Right cardiac atrium (tissue), 5 donors: Measurements from ENCODE around the gene DUSP2. TPM values are rescaled to one million over a fixed set of nuclear protein-coding genes. Genes with fewer than 3 reads are reported as not detected.
A peak's percentile ranks its signal among the peaks of the same experiment; 100 is the strongest.
"Not testable (repeated sequence)": the region's sequence is repeated elsewhere in the genome, so short reads cannot be mapped to it uniquely, and the experiment has no call there.

Source experiments
- ATAC-seq, 2 donors: fragments of 200-7000 bp; cut with Tn5 transposase; one replicate each; pipeline versions ENCODE4 v1.8.0 to v1.9.1; 2020; ENCODE audit warnings: moderate library complexity in 2 of 2, mild to moderate bottlenecking in 1 of 2
- DNase-seq, 3 donors: peaks; one replicate each; pipeline ENCODE4 v3.0.0-alpha.2; 2020
- H3K27ac ChIP-seq: one replicate; pipeline ENCODE4 v1.5.1; 2013; ENCODE audit warnings: mild to moderate bottlenecking, low read length, control low read depth, moderate library complexity
- H3K27me3 ChIP-seq: one replicate; pipeline ENCODE4 v1.6.1; 2013; ENCODE audit not compliant: control insufficient read depth, insufficient read depth
- H3K4me1 ChIP-seq: one replicate; pipeline ENCODE4 v1.6.1; 2013; ENCODE audit warnings: low read length; ENCODE audit not compliant: control insufficient read depth, insufficient read depth
- H3K4me3 ChIP-seq: one replicate; pipeline ENCODE4 v1.5.1; 2013; ENCODE audit warnings: low read length, control low read depth
- H3K9me3 ChIP-seq: one replicate; pipeline ENCODE4 v1.6.1; 2013; ENCODE audit warnings: low read length; ENCODE audit not compliant: control insufficient read depth
- WGBS: extraction: QIAGEN DNeasy Blood & Tissue Kit; methylation state at CpG from one replicate; pipeline ENCODE4 v1.1.7; 2013; 5-methylcytosine and 5-hydroxymethylcytosine counted together
- intact Hi-C, 4 donors: fragments of 100-400 bp; cut with DNase I; formaldehyde crosslinking; loops; one replicate each; pipeline versions ENCODE4 v1.11.0 to v1.14.0; 2022 to 2023
- polyA plus RNA-seq: library from polyadenylated mRNA; stranded (reverse); fragments of 200-250 nt; gene quantifications from one replicate; pipeline ENCODE4 v1.2.3, GENCODE V29; 2013
- total RNA-seq, 4 donors: library from RNA; stranded (reverse); fragmentation: NEBNext Ultra II Directional; extraction: Animal tissue kit (Norgen Biotek cat#: 25700); gene quantifications; one replicate each; pipeline ENCODE4 v1.2.1, GENCODE V29; 2021
- donor health status: healthy with polysubstance abuse.
- donor health status: DM: no; HTN: yes; CAD: no.
- donor health status: DM: no; HTN: no; CAD: no.
- donor health status: DM: no; HTN: yes; CAD: no; lungs with severe emphysema.
- donor health status: DM: yes; HTN: yes; CAD: no.

Gene DUSP2
- total and polyA plus RNA-seq, 5 donors = 1.2 to 2.6 (median 1.7) TPM

GRCh38 chr2:96144481-96145035, 682 bp downstream of the DUSP2 start:
- 10% methylated on average over 35 of the region's 35 CpGs for WGBS
- H3K4me3 ChIP-seq = peak overlapping the region; percentile 46
- no peak overlapping the region for H3K27ac ChIP-seq
- ATAC-seq (no peak), DNase-seq (no peak)
- no peaks in the 10 kb centered on the region for H3K9me3 ChIP-seq
- no peaks in the 10 kb centered on the region for H3K4me1 ChIP-seq
- H3K27me3 ChIP-seq = no peaks in the 10 kb centered on the region
- intact Hi-C loops = loop anchor here in 2 of 4 donors (10.0 kb wide), 1 partner anchor 120 kb away; the partner anchor contains the start of genes CIAO1 (in 2 of the 2) and TMEM127 (in 2 of the 2)

DNA sequence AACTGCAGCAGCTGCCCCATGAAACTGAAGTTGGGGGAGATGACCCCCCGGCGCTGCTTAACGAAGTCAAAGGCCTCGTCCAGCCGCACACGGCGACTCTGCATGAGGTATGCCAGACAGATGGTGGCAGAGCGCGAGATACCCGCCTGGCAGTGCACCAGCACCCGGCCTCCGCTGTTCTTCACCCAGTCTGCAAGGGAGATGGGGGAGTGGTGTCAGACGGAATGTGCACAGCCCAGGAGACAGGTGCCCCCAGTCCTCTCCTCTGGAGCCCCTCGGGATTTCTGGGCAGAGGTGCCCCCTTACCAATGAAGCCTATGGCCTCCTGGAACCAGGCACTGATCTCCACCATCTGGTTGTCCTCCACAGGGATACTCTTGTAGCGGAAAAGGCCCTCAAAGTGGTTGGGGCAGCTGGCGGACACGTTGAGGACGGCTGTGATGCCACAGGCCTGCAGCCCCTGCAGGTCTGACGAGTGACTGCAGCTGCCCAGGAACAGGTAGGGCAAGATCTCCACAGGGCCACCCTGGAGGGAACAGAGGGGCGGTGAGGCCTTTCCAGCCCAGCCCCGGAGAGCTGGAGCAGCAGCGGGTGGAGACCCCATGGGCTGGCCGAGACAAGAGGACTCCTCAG, 1.3 kb downstream of the DUSP2 start:
- no peak for ATAC-seq
- H3K4me1 ChIP-seq = no peaks in the 10 kb centered on the region
- no peak overlapping the region for H3K4me3 ChIP-seq
- 92% methylated on average over 23 of the region's 23 CpGs for whole genome bisulfite sequencing
- no peak for DNase-seq
- intact Hi-C loops = loop anchor here in 2 of 4 donors (10.0 kb wide), 1 partner anchor 121 kb away; the partner anchor contains the start of genes CIAO1 (in 2 of the 2) and TMEM127 (in 2 of the 2)
- no peak overlapping the region for H3K27ac ChIP-seq
- H3K9me3 ChIP-seq = no peaks in the 10 kb centered on the region
- no peaks in the 10 kb centered on the region for H3K27me3 ChIP-seq

- WGBS = 83% methylated on average over 10 of the region's 10 CpGs
- intact Hi-C loops = loop anchor here in 2 of 4 donors (10.0 kb wide), 1 partner anchor 121 kb away; the partner anchor contains the start of genes CIAO1 (in 2 of the 2) and TMEM127 (in 2 of the 2)
- H3K27ac ChIP-seq = no peak overlapping the region
- no peaks in the 10 kb centered on the region for H3K27me3 ChIP-seq
- no peak for ATAC-seq
- no peaks in the 10 kb centered on the region for H3K4me1 ChIP-seq
- no peak for DNase-seq
- no peak overlapping the region for H3K4me3 ChIP-seq
- H3K9me3 ChIP-seq = no peaks in the 10 kb centered on the region
Measured at GRCh38 chr2:96143231-96143847, 1.9 kb downstream of the DUSP2 start.

GRCh38 chr2:96142217-96143113, 2.8 kb downstream of the DUSP2 start:
- Histone ChIP-seq H3K27me3 (no peaks in the 10 kb centered on the region), H3K4me1 (no peaks in the 10 kb centered on the region), H3K4me3 (no peak overlapping the region), H3K27ac (no peak overlapping the region), H3K9me3 (no peaks in the 10 kb centered on the region)
- intact Hi-C loops = loop anchor here in 2 of 4 donors (10.0 kb wide), 1 partner anchor 122 kb away; the partner anchor contains the start of genes CIAO1 (in 2 of the 2) and TMEM127 (in 2 of the 2)
- 78% methylated on average over 26 of the region's 26 CpGs for WGBS
- no peak for ATAC-seq
- DNase-seq = no peak

DNA sequence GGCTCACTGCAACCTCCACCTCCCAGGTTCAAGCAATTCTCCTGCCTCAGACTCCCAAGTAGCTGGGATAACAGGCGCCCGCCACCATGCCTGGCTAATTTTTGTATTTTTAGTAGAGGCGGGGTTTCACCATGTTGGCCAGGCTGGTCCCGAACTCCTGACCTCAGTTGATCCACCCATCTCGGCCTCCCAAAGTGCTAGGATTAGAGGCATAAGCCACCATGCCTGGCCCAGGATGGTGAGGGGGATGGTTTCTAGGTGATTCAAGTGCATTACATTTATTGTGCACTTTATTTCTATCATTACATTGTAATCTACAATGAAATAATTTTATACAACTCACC, 3.6 kb downstream of the DUSP2 start:
- H3K4me1 ChIP-seq, H3K4me3 ChIP-seq, ATAC-seq, H3K9me3 ChIP-seq, DNase-seq, H3K27me3 ChIP-seq, H3K27ac ChIP-seq: not testable (repeated sequence)
- WGBS = 97% methylated on average over 5 of the region's 5 CpGs
- intact Hi-C loops = loop anchor here in 2 of 4 donors (10.0 kb wide), 1 partner anchor 123 kb away; the partner anchor contains the start of genes CIAO1 (in 2 of the 2) and TMEM127 (in 2 of the 2)

- DNase-seq = no peak
- intact Hi-C loops = loop anchor here in 2 of 4 donors (10.0 kb wide), 1 partner anchor 124 kb away; the partner anchor contains the start of genes CIAO1 (in 2 of the 2) and TMEM127 (in 2 of the 2)
- no peaks in the 10 kb centered on the region for H3K27me3 ChIP-seq
- no peak for ATAC-seq
- WGBS = 95% methylated on average over 13 of the region's 13 CpGs
- H3K4me3 ChIP-seq = no peak overlapping the region
- no peaks in the 10 kb centered on the region for H3K4me1 ChIP-seq
- no peak overlapping the region for H3K27ac ChIP-seq
- no peaks in the 10 kb centered on the region for H3K9me3 ChIP-seq
Measured at GRCh38 chr2:96140941-96141623, 4.2 kb downstream of the DUSP2 start.

GRCh38 chr2:96139181-96139758, 6.0 kb downstream of the DUSP2 start:
- Histone ChIP-seq H3K9me3 (no peaks in the 10 kb centered on the region), H3K4me1 (no peaks in the 10 kb centered on the region), H3K4me3 (no peak overlapping the region), H3K27ac (no peak overlapping the region), H3K27me3 (no peaks in the 10 kb centered on the region)
- peak in 2 of 3 donors; percentile 5 to 8 for DNase-seq
- WGBS = 84% methylated on average over 7 of the region's 7 CpGs
- ATAC-seq = no peak
- intact Hi-C loops = loop anchor here in 2 of 4 donors (5.0 to 10.0 kb wide), 3 partner anchors 33 to 368 kb away; partner anchors contain the start of gene NEURL3 (in 2 of the 2)

- ATAC-seq (peak; percentile 44 to 63), DNase-seq (peak in 2 of 3 donors; percentile 61 to 63)
- Histone ChIP-seq H3K27ac (no peak within 1 kb of the TSS), H3K9me3 (no peaks in the 10 kb centered on the region), H3K27me3 (no peaks in the 10 kb centered on the region), H3K4me1 (no peaks in the 10 kb centered on the region), H3K4me3 (no peak within 1 kb of the TSS)
- WGBS = 14% methylated on average over 17 of the region's 17 CpGs
- intact Hi-C loops = loop anchor here in 2 of 4 donors (5.0 to 10.0 kb wide), 3 partner anchors 34 to 369 kb away; partner anchors contain the start of gene NEURL3 (in 2 of the 2)
Measured at GRCh38 chr2:96138179-96139145, 6.8 kb downstream of the DUSP2 start, which contains the start of gene ASTL. Gene ASTL, minus strand, starts transcription at chr2:96138502. Its CDS starts 66 bp downstream, at chr2:96138436.
